HG03571 (cell line): ENCODE results near the gene MYO5B.

Experiments
- ATAC-seq: cut with Tn5 transposase; IDR thresholded peaks from one replicate; pipeline ENCODE4 v1.9.1; 2021; ENCODE audit not compliant: unreplicated experiment

The MYO5B gene

DNA sequence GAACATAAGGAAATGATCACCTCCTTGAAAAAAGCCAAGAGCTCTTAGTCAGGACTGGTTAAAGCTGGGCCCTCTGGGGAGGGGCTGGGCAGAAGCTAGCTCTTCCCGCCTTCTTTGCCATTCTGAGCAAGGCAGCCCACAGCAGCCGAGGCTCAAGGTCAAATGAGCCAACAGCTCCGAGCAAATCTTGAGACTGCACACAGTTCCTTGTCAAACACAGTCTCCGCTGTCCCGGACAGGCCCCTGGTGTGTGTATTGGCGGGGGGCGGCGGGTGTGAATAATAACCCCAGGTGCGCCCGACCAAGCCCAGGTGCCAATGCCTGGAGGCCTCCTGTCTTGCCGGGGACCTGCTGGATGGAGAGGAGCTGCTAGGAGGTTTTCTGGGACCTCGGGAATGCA lies 335.2 kb downstream of the MYO5B start:
- no peak for ATAC-seq

DNA sequence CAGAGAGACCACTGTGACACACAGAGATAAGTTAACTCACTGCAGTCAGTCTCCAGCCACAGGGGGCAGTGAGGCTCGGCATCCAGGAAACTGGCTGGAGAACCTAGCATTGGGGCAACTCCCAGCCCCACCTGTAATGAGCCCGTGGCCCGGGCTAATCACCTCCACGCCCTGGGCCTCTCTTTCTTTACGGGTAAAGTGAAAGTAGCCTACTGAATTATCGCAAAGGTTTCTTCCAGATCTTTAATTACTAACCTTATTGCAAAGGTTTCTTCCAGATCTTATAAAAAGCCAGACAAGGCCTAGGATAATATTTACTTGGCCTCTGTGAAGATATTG lies 336.0 kb downstream of the MYO5B start:
- ATAC-seq = no peak

DNA sequence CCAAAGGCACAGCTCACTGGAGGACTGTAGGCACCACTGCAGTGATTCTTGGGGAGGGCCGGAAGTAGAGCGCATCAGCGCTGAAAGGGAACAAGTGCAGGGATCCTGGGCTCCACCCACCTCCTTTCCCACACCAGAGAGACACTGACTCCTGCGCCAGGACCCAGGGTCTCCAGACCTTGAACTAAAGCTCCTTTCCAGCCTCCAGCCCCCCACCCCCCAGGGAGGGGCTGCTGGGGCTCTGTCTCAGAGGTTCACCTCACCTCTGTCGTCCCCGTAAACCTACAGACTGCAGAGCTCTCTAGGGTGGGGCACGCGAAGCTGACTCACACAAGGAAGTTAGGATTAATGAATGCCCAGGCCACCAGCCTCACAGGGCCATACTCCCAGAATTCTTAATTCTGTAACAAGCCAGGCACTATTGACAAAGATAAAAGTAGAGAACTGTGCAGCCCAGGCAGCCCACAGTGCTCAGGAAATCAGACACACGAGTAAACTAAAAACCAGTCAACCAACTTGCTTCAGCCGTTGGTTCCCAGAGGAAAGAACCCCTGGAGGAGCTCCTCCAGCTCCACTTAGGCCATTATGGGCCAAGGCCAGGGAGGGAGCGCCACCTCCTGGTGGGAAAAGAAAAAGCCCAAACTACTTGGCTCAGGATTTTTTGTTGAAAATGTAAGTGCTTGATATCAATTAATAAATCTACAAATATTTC lies 336.5 kb downstream of the MYO5B start:
- no peak for ATAC-seq

DNA sequence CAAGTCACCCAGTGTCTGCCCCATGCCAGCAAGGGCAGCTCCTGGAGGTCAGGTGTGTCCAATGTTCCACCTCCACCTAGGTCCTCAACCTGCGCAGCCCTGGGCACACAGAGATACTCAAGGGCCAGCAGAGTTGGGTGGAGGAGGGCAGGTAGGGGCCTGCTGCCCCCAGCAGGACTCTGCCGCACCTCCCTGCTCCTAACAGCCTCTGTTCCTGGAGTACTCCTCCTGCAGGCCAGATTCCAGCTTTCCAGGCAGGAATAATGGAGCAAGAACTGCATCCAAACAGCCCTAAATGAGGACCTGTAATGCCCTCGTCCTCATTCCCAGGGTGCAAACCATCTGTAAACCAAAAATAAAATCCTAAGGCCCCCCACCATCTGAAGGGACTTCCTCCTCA lies 337.2 kb downstream of the MYO5B start:
- no peak for ATAC-seq

DNA sequence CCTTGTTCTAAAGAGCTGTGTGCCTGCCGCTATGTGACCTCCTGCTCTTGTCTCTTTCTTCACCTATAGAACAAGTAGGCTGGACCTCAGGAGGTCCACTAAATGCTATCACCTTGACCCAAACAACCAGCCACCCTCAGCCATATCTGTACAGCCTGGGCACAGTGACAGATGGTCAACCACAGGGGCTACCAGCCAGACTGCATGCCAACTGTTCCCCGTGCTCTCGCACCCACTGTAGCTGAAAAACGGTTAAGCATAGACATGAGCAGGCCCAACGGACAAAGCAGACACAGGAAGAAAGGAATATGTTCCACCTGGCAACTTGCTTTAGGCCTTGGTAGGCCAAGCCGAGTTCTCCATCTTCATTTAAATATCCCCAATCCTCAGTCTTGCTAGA lies 338.5 kb downstream of the MYO5B start:
- no peak for ATAC-seq

DNA sequence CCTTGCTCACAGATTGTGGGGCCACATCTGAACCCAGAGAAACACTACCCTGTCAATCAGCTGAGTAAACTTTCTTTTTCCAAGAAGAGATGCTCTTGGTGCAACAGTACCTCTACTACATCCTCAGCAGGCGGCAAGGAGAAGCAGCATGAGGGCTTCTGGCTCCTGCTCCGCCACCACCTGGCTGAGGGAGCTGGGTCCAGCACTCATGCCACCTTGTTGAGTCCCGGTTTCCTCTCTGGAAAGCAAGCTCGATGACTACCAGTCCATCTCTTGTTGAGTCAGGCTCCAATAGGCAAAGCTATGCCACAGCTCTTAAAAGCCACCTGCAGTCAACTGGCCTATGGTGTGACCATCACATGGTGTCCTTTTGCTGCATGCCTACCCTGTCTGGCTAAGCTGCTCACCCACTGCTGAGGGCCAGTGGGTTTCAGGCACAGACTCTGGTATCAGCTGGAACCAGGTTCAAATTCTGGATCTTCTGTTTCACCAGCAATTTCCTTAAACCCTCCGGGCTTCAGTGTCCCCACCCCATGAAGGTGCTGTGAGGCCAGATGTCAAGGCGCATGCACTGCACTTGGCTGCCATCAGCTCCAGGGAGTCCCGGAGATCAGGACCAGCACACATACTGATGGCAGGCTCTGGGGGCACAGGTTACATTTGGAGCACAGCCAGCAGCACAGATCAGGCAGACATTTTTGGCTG lies 339.1 kb downstream of the MYO5B start:
- no peak for ATAC-seq

DNA sequence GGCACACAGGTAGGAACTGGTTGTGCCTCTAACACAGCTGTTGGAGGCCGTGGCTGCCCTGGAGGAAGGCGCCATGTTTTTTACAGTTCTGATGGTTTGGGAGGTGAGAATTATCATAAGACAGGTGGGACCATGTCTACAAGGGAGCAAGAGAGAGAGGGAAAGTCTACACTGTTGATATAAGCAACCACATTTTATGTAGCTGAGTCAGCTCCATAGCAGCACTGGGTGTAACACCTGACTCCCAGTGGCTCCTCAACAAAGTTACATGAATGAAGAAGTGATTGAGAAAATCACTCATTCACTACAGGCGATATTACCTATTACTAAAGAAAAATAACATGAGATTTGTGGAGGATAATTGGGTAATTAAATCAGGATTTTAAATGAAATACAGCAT lies 340.3 kb downstream of the MYO5B start:
- ATAC-seq = no peak

DNA sequence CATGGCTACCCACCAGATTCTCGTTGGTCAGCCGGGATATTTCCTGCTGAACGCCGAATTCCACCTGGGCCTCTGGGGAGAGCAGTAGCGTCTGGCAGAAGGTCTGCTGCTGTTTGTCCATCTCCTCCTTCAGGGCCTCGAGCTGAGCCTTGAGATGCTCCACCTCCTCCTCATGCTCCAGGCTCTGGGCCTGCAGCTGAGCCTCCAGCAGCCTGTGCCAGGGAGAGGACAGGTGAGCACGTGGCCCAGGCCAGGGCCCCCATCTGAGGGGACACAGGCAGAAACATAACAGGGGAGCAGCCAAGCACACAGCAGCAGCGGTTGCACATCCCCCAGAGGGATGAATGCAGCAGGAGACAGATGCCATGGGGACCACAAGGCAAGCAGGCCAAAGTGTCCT lies 341.5 kb downstream of the MYO5B start:
- ATAC-seq = no peak

DNA sequence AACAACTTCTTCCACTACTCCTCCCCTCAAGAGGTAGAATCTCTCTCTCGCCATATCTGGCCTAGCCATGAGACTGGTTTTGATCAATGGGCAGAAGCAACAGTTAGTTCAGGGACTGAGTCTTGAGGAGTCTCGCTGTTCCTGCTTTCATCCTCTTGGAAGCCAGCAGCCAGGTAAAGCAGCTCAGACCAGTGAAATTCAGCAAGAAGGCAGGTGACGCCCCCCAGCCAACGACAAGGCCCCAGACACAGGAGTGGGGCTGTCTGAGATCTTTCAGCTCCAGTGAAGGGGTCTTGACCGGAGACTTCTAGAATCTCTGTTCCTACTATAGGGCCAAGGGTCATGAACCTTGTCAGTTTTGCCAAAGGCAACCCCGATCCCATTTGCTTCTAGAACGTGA lies 341.9 kb downstream of the MYO5B start:
- no peak for ATAC-seq

DNA sequence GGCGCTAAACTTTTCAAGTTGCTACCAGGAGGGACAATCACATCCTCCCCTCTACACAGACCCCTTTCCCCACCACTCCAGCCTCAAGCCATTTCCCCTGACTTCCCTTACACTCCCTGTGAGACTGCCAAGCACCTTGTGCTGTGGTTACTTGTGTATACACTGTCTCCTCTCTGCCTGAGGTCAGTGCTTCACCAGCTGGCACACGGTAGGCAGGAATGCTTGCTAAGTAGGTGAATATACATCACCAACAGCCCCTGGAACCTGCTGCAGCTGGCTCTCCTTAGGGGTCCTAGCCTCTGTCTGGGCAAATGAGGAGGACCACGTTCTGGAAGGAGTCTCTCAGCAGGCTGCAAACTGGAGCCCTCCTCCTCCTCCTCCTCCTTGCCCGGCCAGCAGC lies 343.3 kb downstream of the MYO5B start:
- ATAC-seq = no peak

DNA sequence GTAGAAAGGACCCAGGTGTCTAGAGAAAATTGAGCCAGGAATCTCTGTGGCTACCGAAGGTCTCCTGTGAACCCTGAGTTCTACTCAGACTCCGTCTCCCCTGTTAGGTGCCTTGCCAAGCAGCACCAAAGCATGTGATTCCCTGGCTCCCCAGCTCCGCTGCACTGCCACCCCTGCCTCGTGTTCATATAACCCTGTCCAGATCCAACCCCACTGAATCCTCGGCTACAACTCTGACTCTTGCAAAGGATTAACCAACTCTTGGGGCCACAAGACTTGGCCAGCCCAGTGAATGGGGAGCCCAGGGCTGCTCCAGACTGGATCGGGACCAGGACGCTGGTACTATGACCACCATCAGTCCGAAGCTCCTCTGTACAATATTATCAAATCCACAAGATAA lies 344.3 kb downstream of the MYO5B start:
- no peak for ATAC-seq

DNA sequence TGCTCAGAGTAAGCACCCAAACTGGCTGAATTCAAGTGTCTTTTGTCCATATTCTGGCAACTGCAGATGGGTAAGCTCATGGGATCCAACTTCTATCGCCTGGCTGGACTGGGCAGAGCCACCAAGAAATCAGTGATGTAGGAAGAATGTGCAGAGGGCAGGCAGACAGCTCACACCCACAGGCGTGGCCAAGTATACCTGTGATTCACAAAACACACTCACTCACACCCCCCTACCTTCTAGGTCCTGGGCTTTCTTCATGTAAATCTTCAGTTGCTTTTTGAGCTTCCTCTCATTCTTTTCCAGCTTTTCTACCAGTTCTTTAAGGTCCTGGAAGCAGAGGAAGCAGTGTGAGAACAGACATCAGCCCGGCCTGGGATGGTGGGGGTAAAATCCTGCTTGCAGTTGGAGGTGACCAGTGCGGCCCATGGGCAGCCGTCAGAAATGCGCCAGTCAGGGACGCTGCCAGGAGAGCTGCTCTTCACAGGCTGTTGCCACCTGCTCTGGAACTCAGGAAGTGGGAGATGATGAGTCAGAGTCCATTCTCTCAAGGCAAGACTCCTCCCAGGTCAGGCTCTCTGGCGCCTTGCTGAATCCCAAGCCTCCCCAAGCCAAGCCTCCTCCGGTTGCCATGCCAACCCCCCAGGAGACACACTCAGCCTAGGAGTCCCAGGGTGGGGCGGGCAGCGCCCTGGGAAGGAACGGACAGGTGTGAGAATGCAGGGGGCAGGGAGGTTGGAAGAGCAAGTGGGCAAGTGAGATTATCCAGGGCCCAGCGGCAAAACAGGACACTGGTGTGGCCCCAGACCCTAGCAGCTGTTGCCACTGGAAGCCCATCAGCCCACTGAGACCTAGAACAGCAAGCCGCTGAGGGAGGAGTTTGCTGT lies 345.4 kb downstream of the MYO5B start:
- ATAC-seq = no peak

DNA sequence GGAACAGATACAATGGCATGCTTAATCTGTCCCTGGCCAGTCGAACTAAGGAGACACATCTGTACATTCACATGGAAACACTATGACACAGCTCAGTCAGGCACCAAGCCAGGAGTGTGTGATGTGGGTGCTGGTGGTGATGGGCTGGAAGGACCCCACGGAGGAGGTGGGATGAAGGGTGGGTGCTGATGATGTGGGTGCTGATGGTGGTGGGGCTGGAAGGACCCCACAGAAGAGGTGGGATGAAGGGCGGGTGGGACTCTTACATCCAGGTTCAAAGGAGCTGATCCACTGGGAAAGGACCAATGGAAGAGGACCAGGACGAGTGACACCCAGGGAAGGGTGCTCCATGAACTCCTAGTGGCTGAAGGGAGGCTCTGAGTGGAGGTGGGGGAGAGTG lies 346.8 kb downstream of the MYO5B start:
- ATAC-seq = no peak

DNA sequence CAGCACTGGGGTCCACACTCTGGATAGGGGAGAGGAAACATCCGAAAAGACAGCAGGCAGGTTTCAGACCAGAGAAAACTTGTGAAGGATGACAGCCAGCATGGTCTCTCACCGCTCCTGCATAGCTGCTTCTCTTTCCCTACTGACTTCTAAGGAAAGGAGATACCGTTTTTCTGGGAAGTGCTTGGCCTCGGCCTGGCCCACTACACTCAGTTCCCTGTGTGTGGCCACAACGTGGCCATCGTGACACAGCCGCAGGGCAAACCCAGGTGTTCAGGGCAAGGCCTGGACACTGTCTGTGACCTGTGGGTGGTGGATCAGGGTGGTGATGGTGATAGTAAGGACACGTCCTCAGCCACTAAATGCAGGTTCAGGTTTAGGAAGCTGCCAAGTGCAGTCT lies 347.4 kb downstream of the MYO5B start:
- ATAC-seq = no peak

DNA sequence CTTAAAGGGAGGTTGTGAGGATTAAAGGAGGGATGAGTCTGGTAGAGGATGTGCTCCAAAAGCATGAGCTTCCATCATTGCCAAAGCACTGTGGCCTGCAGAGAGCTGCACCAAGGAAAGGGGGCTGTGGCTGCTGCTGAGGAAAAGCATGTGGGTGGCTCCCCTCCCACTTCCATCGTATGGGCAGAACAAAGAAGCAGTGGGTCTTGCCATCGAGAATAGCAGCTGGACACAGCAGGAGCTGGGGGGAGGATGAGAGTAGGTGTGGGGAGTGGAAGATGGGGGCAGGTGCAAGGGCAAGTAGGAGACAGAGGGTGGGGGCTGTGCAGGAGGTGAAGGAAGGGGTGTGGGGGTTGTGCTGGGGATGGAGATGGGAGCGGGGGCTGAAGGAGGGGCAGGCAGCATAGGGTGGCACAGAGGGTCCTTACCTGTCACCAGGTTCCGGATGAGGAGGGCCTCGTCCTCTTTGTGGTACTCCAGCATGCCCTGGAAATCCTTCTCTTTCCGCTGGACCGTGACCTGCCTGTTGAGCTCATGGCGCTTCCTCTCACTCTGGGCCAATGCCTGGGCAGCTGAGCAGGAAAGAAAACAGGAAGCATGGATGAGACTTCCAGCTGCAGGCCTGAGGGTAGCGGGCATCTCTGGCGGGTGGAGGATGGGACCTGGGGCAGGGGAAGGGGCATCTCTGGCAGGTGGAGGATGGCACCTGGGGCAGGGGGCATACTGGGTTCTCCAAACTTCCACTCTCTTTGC lies 348.1 kb downstream of the MYO5B start:
- no peak for ATAC-seq

DNA sequence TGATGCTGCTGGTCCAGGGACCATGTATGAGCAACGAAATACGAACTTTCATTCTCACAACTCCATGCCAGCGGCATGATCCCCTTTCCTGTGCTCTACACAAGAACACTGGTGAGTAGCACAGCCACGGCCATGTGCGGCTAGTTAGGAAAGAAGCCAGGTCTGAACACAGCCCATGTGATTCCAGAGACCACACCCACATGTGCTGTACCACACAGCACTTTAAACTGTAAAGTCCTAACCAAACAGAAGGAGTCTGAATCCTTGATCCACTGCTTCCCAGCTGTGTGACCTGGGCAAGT lies 348.6 kb downstream of the MYO5B start:
- no peak for ATAC-seq

DNA sequence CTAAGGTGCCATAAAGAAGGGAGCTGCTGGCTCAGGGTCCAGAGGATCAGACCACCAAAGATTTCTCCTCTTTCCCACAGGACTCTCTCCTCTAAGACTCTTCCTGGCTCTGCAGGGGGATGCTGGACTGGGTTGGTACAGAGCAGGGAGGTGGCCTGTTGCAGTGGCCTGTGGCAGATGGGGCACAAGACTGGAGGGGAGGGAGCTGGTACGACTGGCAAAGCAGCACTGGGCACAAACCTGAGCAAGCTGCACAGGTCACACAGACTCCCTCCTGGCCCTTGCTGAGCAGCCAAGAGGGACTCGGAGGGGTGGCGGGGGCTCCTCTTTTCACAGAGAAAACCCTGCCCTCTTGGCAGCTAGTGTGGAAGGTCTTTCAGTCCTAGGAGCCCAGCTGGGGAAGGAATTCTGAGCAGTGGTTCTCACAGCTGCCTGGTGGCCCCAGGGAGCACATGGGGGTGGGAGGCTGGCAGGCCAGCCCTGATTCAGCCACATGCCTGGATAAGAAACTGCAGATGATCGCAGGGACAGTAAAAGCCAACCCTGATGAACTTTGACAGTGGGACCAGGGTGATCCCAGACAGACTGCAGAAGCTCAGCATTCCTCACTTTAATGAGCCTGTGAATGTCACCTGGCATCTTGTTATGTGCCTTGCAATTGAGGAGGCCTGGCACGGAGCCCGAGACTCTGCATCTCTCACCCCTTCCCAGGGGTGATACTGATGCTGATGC lies 349.2 kb downstream of the MYO5B start:
- no peak for ATAC-seq

DNA sequence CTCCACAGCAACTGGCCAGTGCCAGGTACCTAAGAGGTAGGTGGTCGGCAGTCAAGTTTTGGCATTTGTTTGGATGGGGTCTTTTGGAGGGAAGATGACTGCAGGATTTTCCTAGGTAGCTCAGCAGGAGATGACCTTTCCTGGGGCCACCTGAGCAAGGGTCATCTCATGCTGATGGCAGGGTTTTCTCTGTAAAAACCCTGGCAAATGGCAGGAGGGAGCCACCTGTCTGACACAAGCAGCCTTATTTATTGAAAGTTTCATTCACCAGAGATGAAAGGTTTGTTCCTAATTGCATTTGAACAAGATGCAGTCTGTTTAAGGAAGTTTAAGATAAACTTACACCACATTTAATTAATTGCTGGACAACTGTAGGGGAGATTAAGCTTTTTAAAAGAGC lies 350.0 kb downstream of the MYO5B start:
- no peak for ATAC-seq

DNA sequence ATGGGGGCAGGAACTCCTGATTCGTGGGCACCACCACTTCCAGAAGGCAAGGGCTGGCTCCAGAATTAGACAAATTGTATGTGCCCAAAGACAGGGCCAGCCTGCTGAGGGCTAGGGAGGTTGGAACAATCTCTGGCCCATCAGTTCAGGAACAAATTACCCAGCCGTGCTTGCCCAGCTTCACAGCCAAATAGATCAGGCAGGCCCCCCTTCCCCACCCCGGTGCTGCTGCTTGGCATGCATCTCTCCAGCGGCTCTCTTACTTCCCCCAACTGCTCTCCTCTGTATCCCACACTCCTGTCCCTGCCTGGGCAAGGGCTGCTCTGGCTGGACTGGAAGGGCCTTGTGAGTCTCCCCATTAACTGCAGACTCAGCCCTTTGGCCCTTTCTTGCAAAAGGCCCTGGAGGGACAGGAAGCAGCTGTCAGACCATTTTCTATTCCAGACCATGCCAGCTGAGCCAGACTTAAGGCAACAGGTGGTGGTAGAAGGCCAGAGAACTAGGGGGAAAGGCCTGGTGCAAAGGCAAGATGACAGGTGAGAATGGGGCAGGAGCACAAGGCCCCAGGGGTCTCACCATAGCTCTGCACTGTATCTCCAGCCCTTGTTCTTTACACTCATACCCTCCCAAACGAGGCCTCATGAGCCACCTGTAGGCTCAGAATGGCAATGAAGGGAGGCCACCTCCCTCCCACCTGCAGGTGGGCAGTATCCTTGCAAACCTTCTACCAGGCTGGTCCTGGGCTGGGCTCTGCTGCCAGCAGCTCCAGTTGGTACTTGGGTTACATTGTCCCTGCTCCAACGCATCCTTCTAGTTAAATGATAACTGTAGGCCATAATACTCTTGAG lies 350.9 kb downstream of the MYO5B start:
- ATAC-seq = no peak

DNA sequence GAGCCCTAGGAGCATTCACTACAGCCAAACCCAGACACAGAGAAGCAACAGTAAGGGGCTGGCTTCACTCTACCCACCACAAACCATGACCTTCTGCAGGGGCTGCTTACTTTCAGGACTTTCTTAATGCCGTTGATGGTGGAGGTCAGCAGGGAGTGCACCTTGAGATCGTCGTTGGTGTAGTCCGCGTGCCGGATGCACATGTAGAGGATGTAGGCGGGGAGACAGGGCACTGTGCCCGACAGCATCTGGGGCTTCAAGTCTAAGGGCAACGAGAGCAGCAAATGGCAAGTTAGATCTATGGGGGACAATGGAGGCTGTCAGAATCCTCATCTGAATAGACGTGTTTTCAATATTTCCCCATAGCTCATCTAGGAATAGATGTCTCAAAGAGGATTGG lies 351.8 kb downstream of the MYO5B start:
- ATAC-seq = no peak
